Ovary (tissue), 3 donors: ENCODE data around the gene DCAF10.
"Not testable (repeated sequence)": the region's sequence is repeated elsewhere in the genome, so short reads cannot be mapped to it uniquely, and the experiment has no call there.

Experiments
- CTCF ChIP-seq, 3 donors: fragments of 450-650 bp in 2 of 3; fragments of 200-600 bp in 1 of 3; IDR thresholded peaks; one replicate each; pipeline versions ENCODE4 v1.5.1 to v1.8.0; 2016 to 2022; ENCODE audit warnings: antibody characterized with exemption in 3 of 3, mild to moderate bottlenecking in 1 of 3
- EP300 ChIP-seq: sonication (generic); formaldehyde crosslinking; IDR thresholded peaks from one replicate; pipeline ENCODE4 v1.6.1; 2017; ENCODE audit warnings: antibody characterized with exemption
- POLR2A ChIP-seq: fragments of 450-650 bp; IDR thresholded peaks from one replicate; pipeline ENCODE4 v1.6.1; 2017; ENCODE audit warnings: antibody characterized with exemption, mild to moderate bottlenecking, moderate library complexity
- donor health status: DM: no; HTN: no; CAD: no.

- not testable (repeated sequence) for TF ChIP-seq POLR2A; CTCF (IDR thresholded peaks at IDR 0.05); EP300
These were observed 9.1 kb downstream of the DCAF10 start for GRCh38 chr9:37809676-37810075.
